Measurements from ENCODE around the gene SP2.

- TF ChIP-seq CTCF (optimal IDR thresholded peaks at IDR 0.05 in 1 of 3, IDR thresholded peaks at IDR 0.05 in 1 of 3, conservative IDR thresholded peaks at IDR 0.05 in 1 of 3; ENCODE audit: extremely low read depth in 1 of 3, insufficient read depth in 2 of 3, low read length in 3 of 3) (no peak), EZH2 (IDR thresholded peaks at IDR 0.05; ENCODE audit: low read length) (no peak)
Measured at GRCh38 chr17:47918991-47919390, 23.0 kb downstream of the SP2 start.

Data from keratinocyte (primary cell).